Activated T-helper 2 cell treated with anti-CD3 and anti-CD28 coated beads, Interferon-gamma antibody, Interleukin-2, Interleukin-4, amounts not matched to agents 10 μg/mL and 5 μg/mL and 100 μg/mL, durations not matched to agents 14 hours and 24 hours and 36 hours (primary cell): Measurements from ENCODE around the gene MAP2K4. TPM values are rescaled to one million over a fixed set of nuclear protein-coding genes. Genes with fewer than 3 reads are reported as not detected.

ENCODE experiments used
- DNase-seq: peaks from one replicate; pipeline ENCODE4 v3.0.0; 2021; ENCODE audit warnings: low spot score
- H3K27ac Mint-ChIP-seq: one replicate; pipeline ENCODE4 v1.8.0; 2021; ENCODE audit warnings: mixed read lengths
- H3K27me3 Mint-ChIP-seq: one replicate; pipeline ENCODE4 v1.8.0; 2021; ENCODE audit warnings: low read depth, mixed read lengths
- H3K36me3 Mint-ChIP-seq: one replicate; pipeline ENCODE4 v1.8.0; 2021; ENCODE audit warnings: low read depth, mixed read lengths
- H3K4me1 Mint-ChIP-seq: one replicate; pipeline ENCODE4 v1.8.0; 2021; ENCODE audit warnings: low read depth, mixed read lengths
- H3K4me3 Mint-ChIP-seq: one replicate; pipeline ENCODE4 v1.8.0; 2021; ENCODE audit warnings: low read depth, mild to moderate bottlenecking, moderate library complexity, mixed read lengths
- H3K9me3 Mint-ChIP-seq: one replicate; pipeline ENCODE4 v1.8.0; 2021; ENCODE audit warnings: mixed read lengths
- intact Hi-C: fragments of 100-400 bp; cut with micrococcal nuclease; formaldehyde crosslinking; loops from one replicate; pipeline ENCODE4 v1.15.1; 2023
- total RNA-seq: library from RNA; stranded (reverse); gene quantifications from 2 replicates; pipeline ENCODE4 v1.2.3, GENCODE V29; 2022

The MAP2K4 gene
- total RNA-seq, 1 donor from 2014 or later, result 32.6 TPM

DNA sequence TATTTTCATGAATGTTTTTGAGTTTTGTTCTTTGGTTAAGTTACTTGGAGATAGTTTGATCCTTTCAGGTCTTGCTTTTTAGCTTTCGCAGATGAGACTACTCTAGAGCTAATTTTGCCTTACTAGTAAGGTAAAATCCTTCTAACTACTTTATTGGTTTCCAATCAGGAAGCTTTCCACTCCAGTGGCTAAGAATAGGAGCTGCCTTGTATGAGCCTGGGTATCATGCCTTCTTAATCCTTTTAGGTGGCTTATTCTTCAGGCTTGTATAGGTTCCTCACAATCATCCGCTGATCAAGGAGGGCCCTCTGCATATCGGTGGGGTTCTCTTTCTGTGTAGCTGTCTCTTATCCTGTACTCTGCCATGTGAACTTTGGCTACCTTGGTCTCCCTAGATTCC is 53.7 kb downstream of the MAP2K4 start:
- intact Hi-C loops, result no loop called here
- H3K27me3 Mint-ChIP-seq, result no peaks in the 10 kb centered on the region
- H3K36me3 Mint-ChIP-seq, result peaks cover 32% of the 10 kb centered on the region
- no peak for DNase-seq
- no peak overlapping the region for H3K27ac Mint-ChIP-seq
- peaks cover 5% of the 10 kb centered on the region for H3K4me1 Mint-ChIP-seq
- H3K9me3 Mint-ChIP-seq, result no peaks in the 10 kb centered on the region
- H3K4me3 Mint-ChIP-seq, result no peak overlapping the region

- peaks cover 9% of the 10 kb centered on the region for H3K4me1 Mint-ChIP-seq
Measured at GRCh38 chr17:12077773-12078172, 57.1 kb downstream of the MAP2K4 start.

DNA sequence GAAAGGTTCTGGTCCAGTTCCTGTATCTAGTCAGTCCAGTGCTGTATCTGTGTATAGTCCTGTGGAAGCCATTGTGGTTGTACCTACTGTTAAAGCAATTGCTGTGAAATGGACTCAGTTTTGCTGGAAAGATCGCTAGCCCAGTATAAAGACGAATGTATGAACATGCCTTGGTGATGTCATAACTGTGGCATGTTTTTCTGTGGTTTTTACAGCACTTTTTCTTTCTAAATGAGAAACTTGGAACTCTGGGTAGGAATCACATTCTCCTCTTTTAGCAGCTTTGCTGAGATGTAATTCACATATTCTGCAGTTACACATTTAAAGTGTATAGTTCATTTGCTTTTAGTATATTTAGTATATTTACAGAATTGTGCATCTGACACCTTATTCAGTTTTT is 58.1 kb downstream of the MAP2K4 start:
- Mint-ChIP-seq H3K9me3 (no peaks in the 10 kb centered on the region), H3K27ac (no peak overlapping the region), H3K27me3 (no peaks in the 10 kb centered on the region), H3K36me3 (peaks cover 51% of the 10 kb centered on the region), H3K4me1 (peaks cover 9% of the 10 kb centered on the region), H3K4me3 (no peak overlapping the region)
- intact Hi-C loops, result no loop called here
- DNase-seq, result no peak

More at GRCh38 chr17:12077773-12078172, 57.1 kb downstream of the MAP2K4 start:
- no peak overlapping the region for H3K4me3 Mint-ChIP-seq
- peaks cover 55% of the 10 kb centered on the region for H3K36me3 Mint-ChIP-seq
- H3K9me3 Mint-ChIP-seq, result no peaks in the 10 kb centered on the region
- H3K27me3 Mint-ChIP-seq, result no peaks in the 10 kb centered on the region
- DNase-seq, result no peak
- intact Hi-C loops, result no loop called here
- no peak overlapping the region for H3K27ac Mint-ChIP-seq

DNA sequence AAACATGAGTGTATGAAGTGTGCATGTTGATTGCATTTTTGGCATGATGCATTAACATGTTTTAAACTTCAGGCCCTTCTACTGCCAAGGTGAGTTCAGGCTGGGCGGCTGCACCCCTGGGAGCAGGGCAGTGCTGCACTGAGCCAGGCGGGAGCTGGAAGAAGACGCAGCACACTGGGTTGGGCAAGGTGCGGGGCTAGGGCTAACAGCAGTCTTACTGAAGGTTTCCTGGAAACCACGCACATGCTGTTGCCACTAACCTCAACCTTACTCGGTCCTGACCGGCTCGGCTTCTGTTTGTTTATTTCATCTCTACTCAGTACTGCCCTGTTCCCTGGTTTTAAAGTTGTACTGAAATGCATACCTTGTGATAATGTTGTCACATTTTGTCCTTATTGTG is 61.0 kb downstream of the MAP2K4 start:
- Mint-ChIP-seq H3K9me3 (no peaks in the 10 kb centered on the region), H3K4me1 (peaks cover 9% of the 10 kb centered on the region), H3K27me3 (no peaks in the 10 kb centered on the region), H3K36me3 (peaks cover 51% of the 10 kb centered on the region), H3K4me3 (no peak overlapping the region), H3K27ac (no peak overlapping the region)
- intact Hi-C loops, result no loop called here
- DNase-seq, result no peak

DNA sequence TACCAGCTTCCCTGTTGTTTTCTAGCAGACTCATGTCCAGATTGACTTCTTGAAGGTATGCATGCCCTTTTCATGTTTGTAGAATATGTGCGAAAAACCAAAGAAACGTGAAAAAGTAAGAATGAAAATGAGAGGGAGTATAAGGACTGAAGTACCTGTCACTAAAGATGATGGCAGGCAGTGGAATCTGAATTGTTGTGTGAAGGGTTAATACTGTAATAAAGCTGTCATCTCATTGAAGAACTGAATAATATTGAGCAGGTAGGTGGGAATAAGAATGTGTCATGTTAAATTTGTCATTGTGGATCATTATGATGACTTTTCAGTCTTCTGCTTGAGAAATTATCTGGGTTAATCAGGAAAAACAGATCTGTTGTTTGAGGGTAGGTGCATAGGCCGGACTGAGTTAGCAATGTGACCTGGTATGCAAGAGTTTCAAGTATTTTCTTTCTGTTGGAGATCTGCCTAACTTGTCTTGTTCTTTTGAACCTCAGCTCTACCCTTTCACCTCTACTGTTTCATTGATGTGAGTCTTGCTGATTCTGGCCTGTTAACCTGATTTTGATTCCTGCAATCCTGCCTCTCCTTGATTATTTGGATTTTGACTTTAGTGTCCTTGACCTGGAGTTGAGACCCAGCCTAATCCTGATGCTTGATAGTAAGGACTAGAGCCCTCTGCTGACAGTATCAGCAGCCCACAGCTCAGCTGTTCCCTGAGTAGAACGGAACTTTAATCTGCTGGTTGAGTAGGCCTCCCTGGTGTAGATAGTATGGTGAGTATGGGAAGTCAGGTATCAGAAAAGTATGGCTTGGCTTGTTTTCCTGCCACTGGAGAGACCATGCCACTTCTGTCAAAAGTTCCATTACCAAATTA is 64.6 kb downstream of the MAP2K4 start:
- no peak for DNase-seq
- H3K9me3 Mint-ChIP-seq, result no peaks in the 10 kb centered on the region
- H3K27ac Mint-ChIP-seq, result no peak overlapping the region
- intact Hi-C loops, result no loop called here
- H3K27me3 Mint-ChIP-seq, result no peaks in the 10 kb centered on the region
- H3K4me1 Mint-ChIP-seq, result peaks cover 19% of the 10 kb centered on the region
- H3K36me3 Mint-ChIP-seq, result peaks cover 35% of the 10 kb centered on the region
- no peak overlapping the region for H3K4me3 Mint-ChIP-seq

DNA sequence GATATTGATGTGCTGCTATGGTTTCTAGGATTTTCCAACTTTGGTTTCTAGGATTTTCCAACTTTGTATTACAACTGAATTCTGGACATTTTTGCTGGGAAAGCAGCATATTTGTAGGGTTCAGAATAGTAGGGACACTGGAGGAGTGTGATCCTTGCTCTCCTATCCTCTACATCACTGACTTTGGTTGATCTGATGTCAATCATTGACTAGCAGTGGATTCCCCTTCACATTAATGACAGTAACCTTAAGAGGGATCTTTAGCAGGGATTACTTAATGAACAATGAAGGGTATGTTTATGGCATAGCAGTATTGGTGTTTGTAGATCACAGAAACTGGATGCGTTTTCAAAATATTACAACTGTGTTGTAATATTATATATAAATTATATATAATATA is 67.4 kb downstream of the MAP2K4 start:
- no peak for DNase-seq
- H3K27me3 Mint-ChIP-seq, result no peaks in the 10 kb centered on the region
- H3K4me3 Mint-ChIP-seq, result no peak overlapping the region
- H3K4me1 Mint-ChIP-seq, result peaks cover 15% of the 10 kb centered on the region
- H3K9me3 Mint-ChIP-seq, result no peaks in the 10 kb centered on the region
- H3K27ac Mint-ChIP-seq, result no peak overlapping the region
- peaks cover 15% of the 10 kb centered on the region for H3K36me3 Mint-ChIP-seq
- intact Hi-C loops, result no loop called here

GRCh38 chr17:12089809-12090384 is 69.2 kb downstream of the MAP2K4 start:
- Mint-ChIP-seq H3K4me1 (peaks cover 15% of the 10 kb centered on the region), H3K27ac (no peak overlapping the region), H3K27me3 (no peaks in the 10 kb centered on the region), H3K9me3 (no peaks in the 10 kb centered on the region), H3K4me3 (no peak overlapping the region), H3K36me3 (peaks cover 15% of the 10 kb centered on the region)
- no peak for DNase-seq
- intact Hi-C loops, result no loop called here

- intact Hi-C loops, result no loop called here
- Mint-ChIP-seq H3K4me1 (peaks cover 7% of the 10 kb centered on the region), H3K9me3 (no peaks in the 10 kb centered on the region), H3K36me3 (peaks cover 20% of the 10 kb centered on the region), H3K27me3 (no peaks in the 10 kb centered on the region), H3K27ac (no peak overlapping the region), H3K4me3 (no peak overlapping the region)
- no peak for DNase-seq
Measured at GRCh38 chr17:12094336-12094735, 73.7 kb downstream of the MAP2K4 start.

- H3K9me3 Mint-ChIP-seq, result no peaks in the 10 kb centered on the region
- H3K4me1 Mint-ChIP-seq, result no peaks in the 10 kb centered on the region
- no peak overlapping the region for H3K4me3 Mint-ChIP-seq
- intact Hi-C loops, result no loop called here
- H3K27me3 Mint-ChIP-seq, result no peaks in the 10 kb centered on the region
- no peak overlapping the region for H3K27ac Mint-ChIP-seq
- DNase-seq, result no peak
- H3K36me3 Mint-ChIP-seq, result peaks cover 24% of the 10 kb centered on the region
Measured at GRCh38 chr17:12095522-12095921, 74.8 kb downstream of the MAP2K4 start.

- H3K36me3 Mint-ChIP-seq, result peaks cover 30% of the 10 kb centered on the region
- H3K27me3 Mint-ChIP-seq, result no peaks in the 10 kb centered on the region
- intact Hi-C loops, result no loop called here
- no peaks in the 10 kb centered on the region for H3K4me1 Mint-ChIP-seq
- H3K27ac Mint-ChIP-seq, result no peak overlapping the region
- no peak for DNase-seq
- no peaks in the 10 kb centered on the region for H3K9me3 Mint-ChIP-seq
- no peak overlapping the region for H3K4me3 Mint-ChIP-seq
Measured at GRCh38 chr17:12097326-12097725, 76.6 kb downstream of the MAP2K4 start.

DNA sequence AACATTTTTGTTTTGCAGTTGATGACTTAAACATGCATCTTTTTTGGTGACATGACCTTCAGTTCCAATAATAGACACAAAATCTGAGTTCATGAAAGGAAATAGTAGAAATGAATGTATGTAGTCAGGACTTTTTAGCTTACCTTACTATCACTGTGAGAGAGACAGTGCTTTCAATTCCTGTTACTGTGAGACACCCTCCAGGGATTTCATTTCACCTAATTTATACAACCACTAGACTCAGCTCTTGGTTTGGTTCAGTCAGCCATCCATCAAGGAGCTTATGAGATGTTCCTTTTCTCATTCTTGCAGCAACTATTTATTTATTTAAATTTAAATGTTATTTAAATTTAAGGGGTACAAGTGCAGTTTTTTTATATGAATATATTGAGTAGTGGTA is 77.9 kb downstream of the MAP2K4 start:
- no peak for DNase-seq
- intact Hi-C loops, result no loop called here
- H3K9me3 Mint-ChIP-seq, result no peaks in the 10 kb centered on the region
- H3K27ac Mint-ChIP-seq, result no peak overlapping the region
- peaks cover 30% of the 10 kb centered on the region for H3K36me3 Mint-ChIP-seq
- no peaks in the 10 kb centered on the region for H3K4me1 Mint-ChIP-seq
- H3K27me3 Mint-ChIP-seq, result no peaks in the 10 kb centered on the region
- H3K4me3 Mint-ChIP-seq, result no peak overlapping the region

GRCh38 chr17:12099412-12099811 is 78.7 kb downstream of the MAP2K4 start:
- H3K36me3 Mint-ChIP-seq, result peaks cover 30% of the 10 kb centered on the region
- intact Hi-C loops, result no loop called here

DNA sequence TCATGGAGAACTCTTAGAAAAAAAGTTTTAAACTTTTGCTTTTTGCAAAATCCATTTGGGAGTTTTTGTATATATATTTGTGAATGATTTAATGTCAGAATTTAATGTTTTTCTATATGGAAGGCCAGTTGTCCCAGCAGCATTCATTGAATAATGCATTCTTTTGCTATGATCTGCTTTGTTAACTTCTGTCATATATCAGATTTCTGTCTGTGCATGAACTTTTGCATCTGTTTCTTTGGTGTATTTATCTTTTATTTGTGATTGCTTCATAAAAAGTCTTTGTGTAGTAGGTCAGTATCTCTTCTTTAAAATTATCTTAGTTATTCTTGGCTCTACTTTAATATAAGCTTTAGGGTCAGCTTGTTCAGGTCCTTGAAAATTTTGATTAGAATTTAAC is 84.2 kb downstream of the MAP2K4 start:
- no peaks in the 10 kb centered on the region for H3K4me1 Mint-ChIP-seq
- no peaks in the 10 kb centered on the region for H3K9me3 Mint-ChIP-seq
- intact Hi-C loops, result no loop called here
- no peaks in the 10 kb centered on the region for H3K27me3 Mint-ChIP-seq
- H3K27ac Mint-ChIP-seq, result no peak overlapping the region
- no peak overlapping the region for H3K4me3 Mint-ChIP-seq
- DNase-seq, result no peak
- peaks cover 15% of the 10 kb centered on the region for H3K36me3 Mint-ChIP-seq

More at GRCh38 chr17:12099412-12099811, 78.7 kb downstream of the MAP2K4 start:
- DNase-seq, result no peak
- no peak overlapping the region for H3K4me3 Mint-ChIP-seq
- H3K4me1 Mint-ChIP-seq, result no peaks in the 10 kb centered on the region
- no peak overlapping the region for H3K27ac Mint-ChIP-seq
- no peaks in the 10 kb centered on the region for H3K9me3 Mint-ChIP-seq
- H3K27me3 Mint-ChIP-seq, result no peaks in the 10 kb centered on the region
